ENCODE results near the gene TULP4.

The TULP4 gene

DNA sequence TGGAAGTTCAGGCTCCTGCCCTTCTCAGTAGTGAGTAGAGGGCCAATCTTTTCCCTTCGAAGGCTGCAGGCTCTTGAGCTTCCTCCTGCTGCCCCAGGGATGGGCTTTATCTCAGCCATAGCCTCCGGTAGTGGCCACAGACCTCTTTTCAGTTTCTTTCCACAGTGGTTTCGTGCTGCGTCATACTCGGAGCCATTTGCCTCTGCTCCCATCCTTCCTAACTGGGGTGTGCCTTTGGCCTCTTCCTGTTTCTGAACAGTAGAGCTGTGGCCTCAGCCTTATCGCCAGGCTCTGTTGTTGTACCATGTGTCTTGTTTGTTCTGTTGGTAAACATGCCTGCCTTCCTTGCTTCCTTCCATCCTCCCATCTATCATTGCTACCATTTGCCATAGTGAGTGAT is 54.1 kb downstream of the TULP4 start:
- no peak overlapping the region for H3K9ac ChIP-seq (ENCODE audit: low read depth, low read length, poor library complexity, severe bottlenecking)
- H3K9me2 ChIP-seq (replicated peaks; ENCODE audit: low read depth, low read length): no peaks in the 10 kb centered on the region
- no peaks in the 10 kb centered on the region for H4K20me1 ChIP-seq (ENCODE audit: insufficient read depth, low read length, poor library complexity, severe bottlenecking)
- TF ChIP-seq, protein P1, sequence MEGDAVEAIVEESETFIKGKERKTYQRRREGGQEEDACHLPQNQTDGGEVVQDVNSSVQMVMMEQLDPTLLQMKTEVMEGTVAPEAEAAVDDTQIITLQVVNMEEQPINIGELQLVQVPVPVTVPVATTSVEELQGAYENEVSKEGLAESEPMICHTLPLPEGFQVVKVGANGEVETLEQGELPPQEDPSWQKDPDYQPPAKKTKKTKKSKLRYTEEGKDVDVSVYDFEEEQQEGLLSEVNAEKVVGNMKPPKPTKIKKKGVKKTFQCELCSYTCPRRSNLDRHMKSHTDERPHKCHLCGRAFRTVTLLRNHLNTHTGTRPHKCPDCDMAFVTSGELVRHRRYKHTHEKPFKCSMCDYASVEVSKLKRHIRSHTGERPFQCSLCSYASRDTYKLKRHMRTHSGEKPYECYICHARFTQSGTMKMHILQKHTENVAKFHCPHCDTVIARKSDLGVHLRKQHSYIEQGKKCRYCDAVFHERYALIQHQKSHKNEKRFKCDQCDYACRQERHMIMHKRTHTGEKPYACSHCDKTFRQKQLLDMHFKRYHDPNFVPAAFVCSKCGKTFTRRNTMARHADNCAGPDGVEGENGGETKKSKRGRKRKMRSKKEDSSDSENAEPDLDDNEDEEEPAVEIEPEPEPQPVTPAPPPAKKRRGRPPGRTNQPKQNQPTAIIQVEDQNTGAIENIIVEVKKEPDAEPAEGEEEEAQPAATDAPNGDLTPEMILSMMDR (conservative IDR thresholded peaks at IDR 0.05; ENCODE audit: low read length): no peak
- TF ChIP-seq EZH2phosphoT487 (IDR thresholded peaks at IDR 0.05; ENCODE audit: borderline replicate concordance): no peak
- H3K27me3 ChIP-seq (ENCODE audit: insufficient read depth, low read length, poor library complexity, severe bottlenecking): no peaks in the 10 kb centered on the region
- no peaks in the 10 kb centered on the region for H3K9me3 ChIP-seq (ENCODE audit: insufficient read depth, low read depth, low read length)
- H3K36me3 ChIP-seq (ENCODE audit: insufficient read depth, low read length): no peaks in the 10 kb centered on the region
- no peak overlapping the region for H2AFZ ChIP-seq (ENCODE audit: low read length)
- no peaks in the 10 kb centered on the region for H3K4me1 ChIP-seq (ENCODE audit: insufficient read depth, low read length, poor library complexity, severe bottlenecking)
- H3F3A ChIP-seq (ENCODE audit: low read depth): no peaks in the 10 kb centered on the region
- no peak overlapping the region for H3K4me2 ChIP-seq (ENCODE audit: low read depth, low read length, poor library complexity, severe bottlenecking)
- no peak overlapping the region for H3K4me3 ChIP-seq (ENCODE audit: low read length, poor library complexity, severe bottlenecking)
- H3K79me2 ChIP-seq (ENCODE audit: insufficient read depth, low read length): no peaks in the 10 kb centered on the region

DNA sequence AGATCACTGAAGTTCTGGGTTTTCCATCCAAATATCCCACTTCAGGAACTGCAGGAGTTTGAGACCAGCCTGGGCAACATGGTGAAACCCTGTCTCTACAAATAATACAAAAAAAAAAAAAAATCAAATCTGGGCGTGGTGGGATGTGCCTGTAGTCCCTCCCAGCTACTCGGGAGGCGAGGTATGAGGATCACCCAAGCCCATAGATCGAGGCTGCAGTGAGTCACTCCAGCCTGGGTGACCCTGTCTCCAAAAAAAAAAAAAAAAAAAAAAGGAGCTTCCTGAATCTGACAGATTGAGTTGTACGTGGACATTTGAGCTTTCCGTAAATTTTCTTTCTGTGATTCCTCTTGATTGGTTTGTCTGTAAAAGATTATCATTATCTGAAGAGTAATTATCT is 55.6 kb downstream of the TULP4 start:
- no peak for TF ChIP-seq EZH2phosphoT487 (IDR thresholded peaks at IDR 0.05; ENCODE audit: borderline replicate concordance)
- TF ChIP-seq, protein P1 (conservative IDR thresholded peaks at IDR 0.05; ENCODE audit: low read length): no peak
- H3K4me1 ChIP-seq (ENCODE audit: insufficient read depth, low read length, poor library complexity, severe bottlenecking): no peaks in the 10 kb centered on the region
- no peak overlapping the region for H3K4me3 ChIP-seq (ENCODE audit: low read length, poor library complexity, severe bottlenecking)
- no peak overlapping the region for H3K9ac ChIP-seq (ENCODE audit: low read depth, low read length, poor library complexity, severe bottlenecking)
- H2AFZ ChIP-seq (ENCODE audit: low read length): no peak overlapping the region
- H3K79me2 ChIP-seq (ENCODE audit: insufficient read depth, low read length): no peaks in the 10 kb centered on the region
- no peaks in the 10 kb centered on the region for H3K9me2 ChIP-seq (replicated peaks; ENCODE audit: low read depth, low read length)
- no peaks in the 10 kb centered on the region for H3K36me3 ChIP-seq (ENCODE audit: insufficient read depth, low read length)
- no peaks in the 10 kb centered on the region for H3K9me3 ChIP-seq (ENCODE audit: insufficient read depth, low read depth, low read length)
- H3F3A ChIP-seq (ENCODE audit: low read depth): no peaks in the 10 kb centered on the region
- H4K20me1 ChIP-seq (ENCODE audit: insufficient read depth, low read length, poor library complexity, severe bottlenecking): no peaks in the 10 kb centered on the region
- no peak overlapping the region for H3K4me2 ChIP-seq (ENCODE audit: low read depth, low read length, poor library complexity, severe bottlenecking)
- no peaks in the 10 kb centered on the region for H3K27me3 ChIP-seq (ENCODE audit: insufficient read depth, low read length, poor library complexity, severe bottlenecking)

DNA sequence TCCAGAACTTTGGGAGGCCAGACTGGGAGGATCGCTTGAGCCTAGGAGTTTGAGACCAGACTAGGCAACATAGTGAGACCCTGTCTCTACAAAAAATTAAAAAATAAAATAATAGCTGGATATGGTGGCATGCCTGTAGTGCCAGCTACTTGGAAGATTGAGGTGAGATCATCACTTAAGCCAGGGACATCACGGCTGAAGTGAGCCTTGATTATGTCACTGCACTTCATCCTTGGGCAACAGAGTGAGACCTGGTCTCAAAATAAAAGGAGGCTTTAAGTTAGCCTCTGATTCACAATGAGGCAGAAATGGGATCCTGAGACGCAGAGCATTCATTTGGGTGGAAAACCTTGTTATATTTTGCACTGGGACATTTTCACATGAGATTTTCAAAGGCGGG is 57.0 kb downstream of the TULP4 start:
- Histone ChIP-seq H3K9ac (ENCODE audit: low read depth, low read length, poor library complexity, severe bottlenecking) (no peak overlapping the region), H3K27me3 (ENCODE audit: insufficient read depth, low read length, poor library complexity, severe bottlenecking) (no peaks in the 10 kb centered on the region), H4K20me1 (ENCODE audit: insufficient read depth, low read length, poor library complexity, severe bottlenecking) (no peaks in the 10 kb centered on the region)

More for the DNA sequence above, 57.0 kb downstream of the TULP4 start:
- Histone ChIP-seq H3K9me2 (replicated peaks; ENCODE audit: low read depth, low read length) (no peaks in the 10 kb centered on the region), H3K36me3 (ENCODE audit: insufficient read depth, low read length) (no peaks in the 10 kb centered on the region), H3K4me2 (ENCODE audit: low read depth, low read length, poor library complexity, severe bottlenecking) (no peak overlapping the region), H2AFZ (ENCODE audit: low read length) (no peak overlapping the region), H3K79me2 (ENCODE audit: insufficient read depth, low read length) (no peaks in the 10 kb centered on the region), H3K9me3 (ENCODE audit: insufficient read depth, low read depth, low read length) (no peaks in the 10 kb centered on the region), H3K4me1 (ENCODE audit: insufficient read depth, low read length, poor library complexity, severe bottlenecking) (no peaks in the 10 kb centered on the region), H3F3A (ENCODE audit: low read depth) (no peaks in the 10 kb centered on the region), H3K4me3 (ENCODE audit: low read length, poor library complexity, severe bottlenecking) (no peak overlapping the region)
- TF ChIP-seq, protein P1 (conservative IDR thresholded peaks at IDR 0.05; ENCODE audit: low read length): no peak
- TF ChIP-seq EZH2phosphoT487 (IDR thresholded peaks at IDR 0.05; ENCODE audit: borderline replicate concordance): no peak

Measured in Loucy (cell line).